ENCODE results near the gene CPPED1.

DNA sequence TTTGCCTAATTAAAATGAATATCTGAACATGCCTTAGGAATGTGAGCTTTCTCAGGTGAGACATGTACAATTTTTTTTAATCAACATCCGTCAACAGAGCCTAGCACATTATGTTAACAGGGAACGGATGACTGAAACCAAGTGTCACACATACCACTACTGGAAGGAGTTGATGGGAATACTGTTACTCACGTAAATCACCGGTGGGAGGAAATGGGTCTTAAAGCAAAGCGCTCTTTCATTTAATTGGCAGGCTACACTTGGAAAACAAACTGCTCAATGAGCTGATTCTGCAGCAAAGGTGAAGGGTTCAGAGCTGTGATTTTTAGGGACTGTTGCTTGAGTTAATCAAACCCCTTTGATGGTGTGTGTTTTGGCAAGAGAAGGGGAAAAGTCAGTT is 4.8 kb downstream of the CPPED1 start:
- TF ChIP-seq CTCF (IDR thresholded peaks at IDR 0.05; ENCODE audit: low read depth, low read length, poor library complexity, severe bottlenecking): no peak
- no peak for TF ChIP-seq EZH2phosphoT487 (IDR thresholded peaks at IDR 0.05; ENCODE audit: borderline replicate concordance, low read length)
